ENCODE measurements around the gene RALGPS1.

DNA sequence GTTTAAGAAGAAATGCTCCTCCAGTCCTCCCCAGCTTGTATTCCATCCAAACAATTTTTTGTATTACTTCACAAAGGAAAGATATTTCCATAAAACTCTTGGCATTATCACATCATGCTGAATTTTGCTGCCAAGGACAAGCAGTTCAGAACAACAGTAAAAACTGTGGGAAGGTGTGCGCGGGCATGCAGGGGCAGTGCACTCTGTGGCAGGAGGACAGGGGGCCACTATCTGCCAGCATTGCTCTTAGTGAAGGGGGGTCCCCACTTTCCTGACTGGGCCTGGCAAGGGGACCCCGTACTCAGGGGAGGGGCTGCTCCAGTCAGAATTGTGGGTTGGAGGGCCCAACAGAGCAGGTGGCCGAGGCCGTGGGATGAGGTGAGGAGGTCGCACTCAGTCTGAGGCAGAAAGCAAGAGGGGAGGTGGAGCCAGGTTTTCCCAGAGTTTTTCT lies 175.1 kb downstream of the RALGPS1 start:
- TF ChIP-seq EZH2 (IDR thresholded peaks at IDR 0.05; ENCODE audit: low read length, missing control alignments) = no peak
- TF ChIP-seq, protein P1, sequence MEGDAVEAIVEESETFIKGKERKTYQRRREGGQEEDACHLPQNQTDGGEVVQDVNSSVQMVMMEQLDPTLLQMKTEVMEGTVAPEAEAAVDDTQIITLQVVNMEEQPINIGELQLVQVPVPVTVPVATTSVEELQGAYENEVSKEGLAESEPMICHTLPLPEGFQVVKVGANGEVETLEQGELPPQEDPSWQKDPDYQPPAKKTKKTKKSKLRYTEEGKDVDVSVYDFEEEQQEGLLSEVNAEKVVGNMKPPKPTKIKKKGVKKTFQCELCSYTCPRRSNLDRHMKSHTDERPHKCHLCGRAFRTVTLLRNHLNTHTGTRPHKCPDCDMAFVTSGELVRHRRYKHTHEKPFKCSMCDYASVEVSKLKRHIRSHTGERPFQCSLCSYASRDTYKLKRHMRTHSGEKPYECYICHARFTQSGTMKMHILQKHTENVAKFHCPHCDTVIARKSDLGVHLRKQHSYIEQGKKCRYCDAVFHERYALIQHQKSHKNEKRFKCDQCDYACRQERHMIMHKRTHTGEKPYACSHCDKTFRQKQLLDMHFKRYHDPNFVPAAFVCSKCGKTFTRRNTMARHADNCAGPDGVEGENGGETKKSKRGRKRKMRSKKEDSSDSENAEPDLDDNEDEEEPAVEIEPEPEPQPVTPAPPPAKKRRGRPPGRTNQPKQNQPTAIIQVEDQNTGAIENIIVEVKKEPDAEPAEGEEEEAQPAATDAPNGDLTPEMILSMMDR (conservative IDR thresholded peaks at IDR 0.05 in 1 of 2, IDR thresholded peaks at IDR 0.05 in 1 of 2; ENCODE audit: low read depth in 1 of 2, low read length in 2 of 2) = no peak

All from fibroblast of lung (primary cell).